Skeletal muscle cell (primary cell): Measurements from ENCODE around the gene CLCN5.

ENCODE experiments used
- DNase-seq: peaks from one replicate; pipeline ENCODE4 v3.0.0-alpha.2; 2010; ENCODE audit warnings: low read depth
- H3K4me3 ChIP-seq: 2 replicates; pipeline ENCODE4 v1.5.1; 2011; ENCODE audit warnings: low read depth, mild to moderate bottlenecking, control low read depth, low read length, moderate library complexity

The CLCN5 gene

GRCh38 chrX:50068285-50068563 is 145.8 kb downstream of the CLCN5 start:
- H3K4me3 ChIP-seq: no peak overlapping the region
- no peak for DNase-seq

GRCh38 chrX:50068893-50069292 is 146.5 kb downstream of the CLCN5 start:
- no peak for DNase-seq
- no peak overlapping the region for H3K4me3 ChIP-seq

GRCh38 chrX:50071494-50071893 is 149.1 kb downstream of the CLCN5 start:
- no peak overlapping the region for H3K4me3 ChIP-seq
- no peak for DNase-seq

- no peak for DNase-seq
- no peak overlapping the region for H3K4me3 ChIP-seq
Observed at GRCh38 chrX:50072110-50072509, 149.7 kb downstream of the CLCN5 start.

DNA sequence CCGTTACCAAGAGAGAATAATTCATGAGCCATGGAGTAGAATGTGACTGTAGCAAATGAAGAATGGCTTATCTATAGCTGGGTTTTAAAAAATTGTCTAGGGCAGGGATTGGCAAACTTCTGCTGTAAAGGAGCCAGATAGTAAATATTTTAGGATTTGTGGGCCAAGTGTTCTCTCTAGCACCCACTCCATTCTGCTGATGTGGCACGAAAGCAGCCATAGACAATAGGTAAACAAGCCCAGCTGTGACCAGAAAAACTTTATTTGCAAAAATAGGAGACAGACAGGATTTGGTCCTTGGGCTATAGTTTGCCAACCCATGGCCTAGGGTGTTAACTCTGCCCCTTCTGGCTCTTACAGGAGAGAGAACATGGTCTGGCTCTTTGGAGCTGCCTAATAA is 151.2 kb downstream of the CLCN5 start:
- H3K4me3 ChIP-seq: no peak overlapping the region
- DNase-seq: no peak

DNA sequence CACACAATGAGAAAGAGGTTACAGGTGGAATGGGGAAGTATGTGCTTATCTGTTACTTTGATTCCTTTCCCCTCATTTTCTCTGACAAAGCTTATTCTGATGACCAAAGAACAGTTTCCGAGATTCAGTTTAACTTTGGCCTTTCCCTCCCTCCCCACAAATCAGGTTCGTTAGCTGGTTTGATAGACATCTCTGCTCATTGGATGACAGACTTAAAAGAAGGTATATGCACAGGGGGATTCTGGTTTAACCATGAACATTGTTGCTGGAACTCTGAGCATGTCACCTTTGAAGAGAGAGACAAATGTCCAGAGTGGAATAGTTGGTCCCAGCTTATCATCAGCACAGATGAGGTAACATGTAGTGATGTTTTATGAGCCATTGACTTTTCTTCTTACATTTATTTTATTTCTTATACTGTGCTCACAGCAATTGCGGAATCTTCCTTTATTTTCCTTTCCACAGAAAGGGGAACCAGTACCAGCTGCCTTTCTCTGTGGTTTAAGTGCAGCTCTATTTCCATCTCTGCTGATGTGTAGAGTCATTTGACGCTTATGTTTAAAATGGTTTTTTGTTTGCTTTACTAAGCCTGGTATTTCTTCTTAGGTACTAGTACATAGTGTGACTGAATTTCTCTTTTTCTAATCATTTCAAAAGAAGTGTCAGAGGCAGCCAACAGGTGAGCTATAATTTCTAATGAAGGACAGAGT is 153.4 kb downstream of the CLCN5 start:
- DNase-seq: no peak
- no peak overlapping the region for H3K4me3 ChIP-seq

DNA sequence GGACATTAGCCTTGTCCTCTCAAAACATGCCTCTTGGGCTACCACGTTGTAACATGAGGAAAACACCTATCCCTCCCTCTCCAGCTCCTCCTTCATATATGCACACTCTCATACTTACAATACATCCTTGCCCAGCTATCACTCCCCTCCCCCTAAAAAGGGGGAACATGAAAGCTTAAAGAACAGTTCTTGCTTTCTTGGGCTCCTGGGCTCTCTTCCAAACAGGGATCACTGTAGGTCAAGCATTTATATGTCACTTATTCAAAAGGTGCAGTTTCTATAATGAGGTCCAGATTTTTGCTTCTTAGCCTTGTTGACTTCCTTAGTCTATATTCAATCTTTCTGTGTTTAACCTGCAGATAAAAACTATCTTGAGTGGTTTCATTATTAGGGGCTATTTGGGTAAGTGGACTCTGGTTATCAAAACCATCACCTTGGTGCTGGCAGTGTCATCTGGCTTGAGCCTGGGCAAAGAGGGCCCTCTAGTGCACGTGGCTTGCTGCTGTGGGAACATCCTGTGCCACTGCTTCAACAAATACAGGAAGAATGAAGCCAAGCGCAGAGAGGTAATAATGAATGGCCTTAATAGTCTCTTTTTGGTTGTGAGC is 159.0 kb downstream of the CLCN5 start:
- DNase-seq: no peak
- H3K4me3 ChIP-seq: no peak overlapping the region

- no peak for DNase-seq
- H3K4me3 ChIP-seq: no peak overlapping the region
Observed at GRCh38 chrX:50082741-50083140, 160.3 kb downstream of the CLCN5 start.

GRCh38 chrX:50088645-50089044 is 166.2 kb downstream of the CLCN5 start:
- DNase-seq: no peak
- H3K4me3 ChIP-seq: no peak overlapping the region

- no peak for DNase-seq
- no peak overlapping the region for H3K4me3 ChIP-seq
Observed at GRCh38 chrX:50093625-50094024, 171.2 kb downstream of the CLCN5 start.

DNA sequence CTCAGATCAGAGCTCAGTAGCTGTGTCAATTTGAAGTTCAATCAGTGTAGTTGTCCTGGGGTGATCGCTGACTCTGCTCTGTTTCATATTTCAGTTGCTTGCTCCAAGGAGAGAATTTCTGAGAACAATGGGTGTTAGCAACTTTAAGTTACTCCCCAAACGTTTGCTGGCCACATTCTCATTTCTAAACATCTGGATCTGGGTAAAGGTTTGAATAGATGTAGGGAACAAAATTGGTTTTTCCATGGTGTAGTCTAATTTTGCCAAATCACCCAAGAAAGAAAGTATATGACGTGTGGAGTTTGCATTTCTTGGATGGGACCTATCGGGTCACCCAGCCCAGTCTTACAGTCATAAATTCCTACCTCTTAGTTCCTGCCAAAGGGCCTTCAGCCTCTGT is 174.7 kb downstream of the CLCN5 start:
- H3K4me3 ChIP-seq: no peak overlapping the region
- DNase-seq: no peak

DNA sequence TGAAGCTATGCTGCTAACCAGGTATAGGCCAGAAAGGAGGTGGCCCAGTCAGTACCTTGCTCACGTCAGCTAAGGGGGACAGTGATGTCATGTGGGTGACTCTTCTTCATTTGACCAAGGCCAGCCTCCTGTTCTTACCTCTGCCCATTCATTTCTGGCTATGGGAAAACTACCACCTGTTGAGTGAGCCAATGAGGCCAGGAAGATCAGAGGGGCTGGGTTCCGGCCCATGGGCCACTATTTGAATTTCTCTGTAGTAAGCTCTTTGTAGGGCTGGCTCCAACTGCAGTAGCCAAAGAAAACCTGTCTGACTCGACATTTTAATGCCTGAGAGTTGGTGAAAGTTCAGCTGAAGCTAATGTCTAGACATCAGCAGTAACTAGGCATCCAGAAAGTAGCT is 175.8 kb downstream of the CLCN5 start:
- no peak overlapping the region for H3K4me3 ChIP-seq
- DNase-seq: no peak

DNA sequence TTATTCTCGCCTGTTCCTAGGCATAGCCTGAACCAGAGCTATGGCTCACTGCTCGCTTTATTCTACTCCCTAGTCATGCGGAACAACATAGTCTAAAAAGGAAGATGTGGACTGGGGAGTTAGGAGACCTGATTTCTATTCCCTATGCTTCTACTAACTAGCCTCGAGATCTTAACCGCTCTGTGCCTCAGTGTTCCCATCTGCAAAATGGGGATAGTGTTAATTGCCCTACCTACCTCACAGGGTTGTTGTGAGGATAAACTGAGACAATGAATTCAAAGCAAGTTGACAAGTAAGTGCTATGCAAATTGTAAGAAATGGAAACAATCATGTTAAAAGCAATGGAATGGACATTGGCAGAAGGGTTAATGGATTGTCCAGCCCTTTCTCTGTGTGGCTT is 176.4 kb downstream of the CLCN5 start:
- no peak overlapping the region for H3K4me3 ChIP-seq
- no peak for DNase-seq

- no peak for DNase-seq
- no peak overlapping the region for H3K4me3 ChIP-seq
Observed at GRCh38 chrX:50099331-50099730, 176.9 kb downstream of the CLCN5 start.

DNA sequence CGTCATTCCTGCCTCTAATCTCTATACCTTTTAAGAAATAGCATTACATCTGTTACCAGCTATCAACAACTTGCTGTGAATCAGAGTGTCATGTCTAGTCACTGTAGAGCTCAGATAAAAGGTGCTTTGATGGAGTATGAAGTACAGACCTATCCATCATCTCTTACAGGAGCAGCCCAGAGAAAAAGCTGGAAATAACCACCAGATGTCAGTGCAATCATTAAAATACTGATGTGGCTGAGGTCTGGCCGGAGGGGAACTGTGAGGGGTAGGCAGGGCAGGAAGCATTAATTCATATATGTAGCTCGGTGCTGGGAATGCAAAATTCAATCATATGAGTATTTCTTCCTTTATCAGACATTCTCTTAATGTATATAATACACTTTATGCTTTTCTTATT is 177.8 kb downstream of the CLCN5 start:
- no peak for DNase-seq
- no peak overlapping the region for H3K4me3 ChIP-seq

DNA sequence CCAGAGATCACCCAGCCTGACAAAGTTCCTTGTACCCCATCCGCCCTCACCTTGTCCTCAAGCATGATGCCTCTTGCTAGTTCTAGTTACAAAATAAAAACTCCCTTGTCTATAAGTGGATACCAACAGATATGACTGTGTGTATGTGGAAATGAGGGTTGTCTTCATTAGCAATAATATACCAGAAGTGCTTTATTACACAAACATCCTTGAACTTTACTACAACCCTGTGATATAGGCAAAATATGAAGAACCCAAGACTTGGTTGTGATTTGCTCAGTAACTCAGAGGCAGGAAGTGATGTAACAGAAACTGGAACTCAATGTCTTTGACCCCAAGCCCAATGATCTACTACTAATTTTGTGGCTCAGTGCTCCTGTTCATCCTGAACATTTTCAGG is 180.8 kb downstream of the CLCN5 start:
- DNase-seq: no peak
- H3K4me3 ChIP-seq: no peak overlapping the region

- DNase-seq: no peak
- no peak overlapping the region for H3K4me3 ChIP-seq
Observed at GRCh38 chrX:50103866-50104566, 181.6 kb downstream of the CLCN5 start.

DNA sequence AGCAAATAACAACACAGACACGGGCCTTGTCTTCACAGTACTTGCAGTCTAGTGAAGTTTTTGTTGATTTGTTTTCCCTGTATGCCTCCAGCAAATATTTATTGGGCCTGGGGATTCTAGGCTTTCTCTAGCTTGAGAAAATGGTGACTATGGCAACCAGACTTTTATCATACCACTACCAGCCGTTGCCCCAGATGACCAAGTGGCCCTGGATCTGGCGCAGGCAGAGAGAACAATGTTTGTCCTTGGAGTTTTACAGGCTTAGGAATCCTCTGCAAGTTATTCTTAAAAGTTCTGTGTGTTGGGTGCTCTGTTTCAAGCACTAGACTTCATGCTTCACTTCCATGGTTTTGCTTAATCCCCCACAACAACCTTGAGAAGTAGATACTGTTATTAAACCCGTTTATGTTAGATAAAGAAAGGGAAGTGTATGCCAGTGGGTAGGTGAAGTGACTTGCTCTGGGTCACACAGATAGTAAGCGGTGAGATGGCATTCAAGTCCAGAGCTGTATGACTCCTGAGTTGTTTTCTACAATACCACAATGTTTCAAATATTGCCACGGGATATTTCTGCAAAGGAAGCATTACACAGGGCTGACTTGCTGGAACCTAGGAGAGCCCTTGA is 183.8 kb downstream of the CLCN5 start:
- H3K4me3 ChIP-seq: no peak overlapping the region
- no peak for DNase-seq

DNA sequence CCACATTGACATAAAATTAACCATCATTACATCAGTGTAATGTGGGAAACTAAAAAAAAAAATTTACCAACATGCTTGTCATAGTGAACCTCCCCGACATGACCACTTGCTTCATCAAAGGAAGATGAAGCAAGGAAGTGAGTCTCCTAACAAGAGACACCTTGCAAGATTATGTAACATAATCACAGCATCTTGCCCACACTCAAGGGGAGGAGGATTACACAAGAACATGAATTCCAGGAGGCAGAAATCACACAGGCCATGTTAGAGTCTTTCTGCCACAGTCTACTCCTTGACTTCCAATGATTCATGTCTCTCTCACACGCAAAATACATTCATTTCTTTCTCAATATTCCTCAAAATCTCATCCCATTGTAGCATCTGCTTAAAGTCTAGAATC is 185.1 kb downstream of the CLCN5 start:
- DNase-seq: no peak
- H3K4me3 ChIP-seq: no peak overlapping the region

DNA sequence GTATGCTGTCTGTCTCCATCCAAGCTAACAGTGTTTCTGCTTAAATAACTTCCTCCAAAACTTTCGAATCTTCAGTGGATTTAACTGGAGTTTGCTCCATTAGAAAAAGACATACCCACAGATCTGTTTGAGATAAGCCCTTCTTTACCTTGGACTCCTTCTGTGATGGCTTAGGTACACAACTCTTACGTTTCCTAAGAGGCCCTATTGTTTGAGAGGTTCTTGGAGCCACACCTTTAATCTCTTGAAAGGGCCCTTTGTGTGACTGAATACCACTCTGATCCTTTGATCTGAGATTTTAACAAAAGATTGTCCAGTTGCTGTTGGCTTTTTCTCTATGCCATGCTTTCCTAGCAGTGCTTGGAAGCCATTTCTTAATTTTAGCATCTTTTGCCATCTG is 185.9 kb downstream of the CLCN5 start:
- DNase-seq: no peak

GRCh38 chrX:50111742-50112141 is 189.3 kb downstream of the CLCN5 start:
- DNase-seq: no peak
- no peak overlapping the region for H3K4me3 ChIP-seq

More for the DNA sequence above, 185.9 kb downstream of the CLCN5 start:
- H3K4me3 ChIP-seq: no peak overlapping the region
